ENCODE results near the gene RPL14. TPM values are rescaled to one million over a fixed set of nuclear protein-coding genes. Genes with fewer than 3 reads are reported as not detected.

Gene RPL14
- total and polyA plus RNA-seq, 2 of the 13 experiments (the other 11 are each of a cell fraction or from before 2014, with no cell fraction given), result 502 to 1,291 TPM

DNA sequence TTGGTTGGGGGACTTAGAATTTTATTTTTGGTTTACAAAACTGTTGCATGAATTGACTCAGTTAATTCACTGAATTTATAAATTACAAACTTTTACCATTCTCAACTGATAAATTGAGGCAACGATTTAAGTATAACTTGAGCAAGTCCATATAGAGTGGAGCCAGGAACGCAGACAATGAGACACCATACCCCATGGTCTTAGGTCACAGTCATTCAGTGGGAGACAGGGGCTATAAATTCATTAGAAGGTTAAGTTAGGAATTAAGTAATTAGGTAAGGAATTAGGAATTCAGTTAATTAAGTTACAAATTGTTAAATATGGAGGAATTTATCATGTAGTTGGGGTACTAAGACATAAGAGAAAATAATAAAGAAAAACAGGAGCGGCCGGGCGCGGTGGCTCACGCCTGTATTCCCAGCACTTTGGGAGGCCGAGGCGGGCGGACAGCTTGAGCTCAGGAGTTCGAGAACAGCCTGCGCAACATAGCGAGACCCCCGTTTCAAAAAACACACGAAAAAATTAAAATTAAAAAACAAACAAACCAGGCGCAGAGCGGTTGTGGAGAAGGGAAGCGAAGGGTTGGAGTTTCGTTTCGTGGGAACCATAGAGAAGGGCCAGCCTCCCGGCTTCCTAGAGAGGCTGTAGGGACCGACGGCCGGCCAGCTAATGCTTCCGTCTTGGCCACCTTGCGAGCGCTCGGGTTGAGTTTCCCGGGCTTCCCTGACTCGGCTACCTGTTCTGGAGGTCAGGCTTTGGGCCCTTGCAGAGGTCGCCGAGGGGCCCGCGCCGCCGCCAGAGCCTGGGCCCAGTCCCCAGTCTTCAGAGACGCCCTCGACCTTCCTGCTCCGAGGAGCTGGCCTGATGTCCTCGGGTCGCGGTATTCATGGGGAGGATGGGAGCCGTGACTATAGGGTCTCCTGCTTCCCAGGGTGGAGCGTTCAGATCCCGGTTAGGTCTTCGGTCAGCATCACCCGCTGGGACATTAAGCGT lies 19.6 kb downstream of the RPL14 start, which contains the start of gene ZNF619 (continued):
- TF ChIP-seq, protein P1, sequence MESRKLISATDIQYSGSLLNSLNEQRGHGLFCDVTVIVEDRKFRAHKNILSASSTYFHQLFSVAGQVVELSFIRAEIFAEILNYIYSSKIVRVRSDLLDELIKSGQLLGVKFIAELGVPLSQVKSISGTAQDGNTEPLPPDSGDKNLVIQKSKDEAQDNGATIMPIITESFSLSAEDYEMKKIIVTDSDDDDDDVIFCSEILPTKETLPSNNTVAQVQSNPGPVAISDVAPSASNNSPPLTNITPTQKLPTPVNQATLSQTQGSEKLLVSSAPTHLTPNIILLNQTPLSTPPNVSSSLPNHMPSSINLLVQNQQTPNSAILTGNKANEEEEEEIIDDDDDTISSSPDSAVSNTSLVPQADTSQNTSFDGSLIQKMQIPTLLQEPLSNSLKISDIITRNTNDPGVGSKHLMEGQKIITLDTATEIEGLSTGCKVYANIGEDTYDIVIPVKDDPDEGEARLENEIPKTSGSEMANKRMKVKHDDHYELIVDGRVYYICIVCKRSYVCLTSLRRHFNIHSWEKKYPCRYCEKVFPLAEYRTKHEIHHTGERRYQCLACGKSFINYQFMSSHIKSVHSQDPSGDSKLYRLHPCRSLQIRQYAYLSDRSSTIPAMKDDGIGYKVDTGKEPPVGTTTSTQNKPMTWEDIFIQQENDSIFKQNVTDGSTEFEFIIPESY (CRISPR knock-in tag; IDR thresholded peaks at IDR 0.05), result no peak
- TF ChIP-seq KDM5B (CRISPR knock-in tag; IDR thresholded peaks at IDR 0.05; ENCODE audit: borderline replicate concordance) (peak; percentile 36; the same call in 1 of the 2 replicates), SRY (CRISPR knock-in tag; IDR thresholded peaks at IDR 0.05) (no peak), ZNF709 (CRISPR knock-in tag; IDR thresholded peaks at IDR 0.05) (no peak), ZNF354B (CRISPR knock-in tag; IDR thresholded peaks at IDR 0.05) (no peak), ELF3 (CRISPR knock-in tag; IDR thresholded peaks at IDR 0.05) (peak; percentile 64; the same call in 1 of the 2 replicates), ZNF333 (CRISPR knock-in tag; IDR thresholded peaks at IDR 0.05; ENCODE audit: borderline replicate concordance) (no peak), ZNF441 (CRISPR knock-in tag; IDR thresholded peaks at IDR 0.05; ENCODE audit: borderline replicate concordance) (no peak), ZBTB20 (CRISPR knock-in tag; IDR thresholded peaks at IDR 0.05; ENCODE audit: borderline replicate concordance, low read depth) (no peak), ZNF232 (CRISPR knock-in tag; IDR thresholded peaks at IDR 0.05; ENCODE audit: borderline replicate concordance) (peak; percentile 52; the same call in 1 of the 2 replicates), ZNF562 (CRISPR knock-in tag; IDR thresholded peaks at IDR 0.05; ENCODE audit: borderline replicate concordance) (no peak), TMF1 (CRISPR knock-in tag; IDR thresholded peaks at IDR 0.05; ENCODE audit: low read depth) (no peak), GABPB1 (CRISPR knock-in tag; IDR thresholded peaks at IDR 0.05) (peak; percentile 88), NFE2L2 (IDR thresholded peaks at IDR 0.05; ENCODE audit: low read length) (no peak), ZNF335 (CRISPR knock-in tag; IDR thresholded peaks at IDR 0.05) (peak; percentile 39; the same call in 1 of the 2 replicates), ZNF766 (CRISPR knock-in tag; IDR thresholded peaks at IDR 0.05; ENCODE audit: borderline replicate concordance) (no peak), TRIM24 (CRISPR knock-in tag; IDR thresholded peaks at IDR 0.05) (no peak), BRD4 (CRISPR knock-in tag; IDR thresholded peaks at IDR 0.05) (peak; percentile 38; the same call in 1 of the 2 replicates), ELF4 (CRISPR knock-in tag; IDR thresholded peaks at IDR 0.05; ENCODE audit: borderline replicate concordance) (peak; percentile 52; the same call in 1 of the 2 replicates)
- TF ChIP-seq, protein P2, sequence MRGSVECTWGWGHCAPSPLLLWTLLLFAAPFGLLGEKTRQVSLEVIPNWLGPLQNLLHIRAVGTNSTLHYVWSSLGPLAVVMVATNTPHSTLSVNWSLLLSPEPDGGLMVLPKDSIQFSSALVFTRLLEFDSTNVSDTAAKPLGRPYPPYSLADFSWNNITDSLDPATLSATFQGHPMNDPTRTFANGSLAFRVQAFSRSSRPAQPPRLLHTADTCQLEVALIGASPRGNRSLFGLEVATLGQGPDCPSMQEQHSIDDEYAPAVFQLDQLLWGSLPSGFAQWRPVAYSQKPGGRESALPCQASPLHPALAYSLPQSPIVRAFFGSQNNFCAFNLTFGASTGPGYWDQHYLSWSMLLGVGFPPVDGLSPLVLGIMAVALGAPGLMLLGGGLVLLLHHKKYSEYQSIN (CRISPR knock-in tag; IDR thresholded peaks at IDR 0.05; ENCODE audit: borderline replicate concordance), result no peak
- TF ChIP-seq, protein P3, sequence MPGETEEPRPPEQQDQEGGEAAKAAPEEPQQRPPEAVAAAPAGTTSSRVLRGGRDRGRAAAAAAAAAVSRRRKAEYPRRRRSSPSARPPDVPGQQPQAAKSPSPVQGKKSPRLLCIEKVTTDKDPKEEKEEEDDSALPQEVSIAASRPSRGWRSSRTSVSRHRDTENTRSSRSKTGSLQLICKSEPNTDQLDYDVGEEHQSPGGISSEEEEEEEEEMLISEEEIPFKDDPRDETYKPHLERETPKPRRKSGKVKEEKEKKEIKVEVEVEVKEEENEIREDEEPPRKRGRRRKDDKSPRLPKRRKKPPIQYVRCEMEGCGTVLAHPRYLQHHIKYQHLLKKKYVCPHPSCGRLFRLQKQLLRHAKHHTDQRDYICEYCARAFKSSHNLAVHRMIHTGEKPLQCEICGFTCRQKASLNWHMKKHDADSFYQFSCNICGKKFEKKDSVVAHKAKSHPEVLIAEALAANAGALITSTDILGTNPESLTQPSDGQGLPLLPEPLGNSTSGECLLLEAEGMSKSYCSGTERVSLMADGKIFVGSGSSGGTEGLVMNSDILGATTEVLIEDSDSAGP (CRISPR knock-in tag; IDR thresholded peaks at IDR 0.05; ENCODE audit: borderline replicate concordance), result peak; percentile 54; the same call in 1 of the 2 replicates
- TF ChIP-seq, protein P4, sequence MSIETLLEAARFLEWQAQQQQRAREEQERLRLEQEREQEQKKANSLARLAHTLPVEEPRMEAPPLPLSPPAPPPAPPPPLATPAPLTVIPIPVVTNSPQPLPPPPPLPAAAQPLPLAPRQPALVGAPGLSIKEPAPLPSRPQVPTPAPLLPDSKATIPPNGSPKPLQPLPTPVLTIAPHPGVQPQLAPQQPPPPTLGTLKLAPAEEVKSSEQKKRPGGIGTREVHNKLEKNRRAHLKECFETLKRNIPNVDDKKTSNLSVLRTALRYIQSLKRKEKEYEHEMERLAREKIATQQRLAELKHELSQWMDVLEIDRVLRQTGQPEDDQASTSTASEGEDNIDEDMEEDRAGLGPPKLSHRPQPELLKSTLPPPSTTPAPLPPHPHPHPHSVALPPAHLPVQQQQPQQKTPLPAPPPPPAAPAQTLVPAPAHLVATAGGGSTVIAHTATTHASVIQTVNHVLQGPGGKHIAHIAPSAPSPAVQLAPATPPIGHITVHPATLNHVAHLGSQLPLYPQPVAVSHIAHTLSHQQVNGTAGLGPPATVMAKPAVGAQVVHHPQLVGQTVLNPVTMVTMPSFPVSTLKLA (IDR thresholded peaks at IDR 0.05), result no peak
